DND-41 (cell line): ENCODE results near the gene GSG1L2.

Experiments
- ATAC-seq: fragments of 200-7000 bp; cut with Tn5 transposase; 3 replicates; pipeline ENCODE4 v1.9.1; 2021; ENCODE audit warnings: low read depth; ENCODE audit not compliant: insufficient read depth
- DNase-seq: peaks from one replicate; pipeline ENCODE4 v3.0.0-alpha.2; 2020
- H2AFZ ChIP-seq: 2 replicates; pipeline ENCODE4 v1.6.0; 2012; ENCODE audit warnings: low read depth, low read length
- H3K27ac ChIP-seq: 2 replicates; pipeline ENCODE4 v1.5.1; 2012; ENCODE audit warnings: low read length, inconsistent platforms
- H3K27me3 ChIP-seq: fragments of 200-600 bp; sonication (generic); 2 replicates; pipeline ENCODE4 v1.6.0; 2012; ENCODE audit warnings: low read length, mild to moderate bottlenecking, inconsistent platforms; ENCODE audit not compliant: insufficient read depth, poor library complexity
- H3K36me3 ChIP-seq: 2 replicates; pipeline ENCODE4 v1.5.1; 2012; ENCODE audit warnings: low read length, inconsistent platforms; ENCODE audit not compliant: insufficient read depth
- H3K4me1 ChIP-seq: 2 replicates; pipeline ENCODE4 v1.5.1; 2012; ENCODE audit warnings: mild to moderate bottlenecking, low read length; ENCODE audit not compliant: insufficient read depth
- H3K4me2 ChIP-seq: 2 replicates; pipeline ENCODE4 v1.6.0; 2012; ENCODE audit warnings: mild to moderate bottlenecking, moderate library complexity, low read length, inconsistent platforms; ENCODE audit not compliant: insufficient read depth
- H3K4me3 ChIP-seq, 2 experiments: fragments of 200-600 bp in 1 of 2; shearing (Covaris generic) in 1 of 2; 2 replicates each; pipeline ENCODE4 v1.5.1; 2012 to 2016; ENCODE audit warnings: inconsistent platforms in 2 of 2, low read length in 2 of 2, mild to moderate bottlenecking in 2 of 2, low read depth in 1 of 2, moderate library complexity in 1 of 2
- H3K79me2 ChIP-seq: 2 replicates; pipeline ENCODE4 v1.6.0; 2012; ENCODE audit warnings: low read length, inconsistent platforms; ENCODE audit not compliant: insufficient read depth
- H3K9ac ChIP-seq: 2 replicates; pipeline ENCODE4 v1.6.0; 2012; ENCODE audit warnings: low read depth, mild to moderate bottlenecking, inconsistent platforms, low read length, moderate library complexity
- H3K9me3 ChIP-seq: 2 replicates; pipeline ENCODE4 v1.5.1; 2012; ENCODE audit warnings: low read length, moderate library complexity, mild to moderate bottlenecking, inconsistent platforms; ENCODE audit not compliant: insufficient read depth, severe bottlenecking
- H4K20me1 ChIP-seq: 2 replicates; pipeline ENCODE4 v1.6.0; 2012; ENCODE audit warnings: low read length; ENCODE audit not compliant: insufficient read depth
- CTCF ChIP-seq: IDR thresholded peaks from 2 replicates; pipeline ENCODE4 v1.5.1; 2012; ENCODE audit warnings: borderline replicate concordance, low read length, moderate library complexity, mild to moderate bottlenecking; ENCODE audit not compliant: poor library complexity, severe bottlenecking; ENCODE audit errors: extremely low read depth
- EZH2 ChIP-seq: IDR thresholded peaks from 3 replicates; pipeline ENCODE4 v1.6.1; 2012; ENCODE audit warnings: borderline replicate concordance, low read depth, mild to moderate bottlenecking, moderate library complexity, low read length, inconsistent platforms; ENCODE audit not compliant: severe bottlenecking

GSG1L2 gene

GRCh38 chr17:9821921-9822320 lies at the start of gene GSG1L2:
Gene GSG1L2 (minus strand): TSS chr17:9822079. CDS start chr17:9822071, 8 bp downstream.
- no peak within 1 kb of the TSS for H3K4me2 ChIP-seq
- ATAC-seq (no peak), DNase-seq (no peak)
- H3K27me3 ChIP-seq: no peaks in the 10 kb centered on the region
- H3K9me3 ChIP-seq: no peaks in the 10 kb centered on the region
- no peak within 1 kb of the TSS for H3K9ac ChIP-seq
- no peaks in the 10 kb centered on the region for H3K4me1 ChIP-seq
- H3K79me2 ChIP-seq: no peaks in the 10 kb centered on the region
- no peaks in the 10 kb centered on the region; the same call in 1 of the 2 replicates for H4K20me1 ChIP-seq
- no peak for TF ChIP-seq EZH2
- TF ChIP-seq CTCF: no peak
- H2AFZ ChIP-seq: no peak within 1 kb of the TSS
- no peak within 1 kb of the TSS for H3K4me3 ChIP-seq
- no peaks in the 10 kb centered on the region for H3K36me3 ChIP-seq
- no peak within 1 kb of the TSS for H3K27ac ChIP-seq

- ATAC-seq (no peak), DNase-seq (no peak)
- Histone ChIP-seq H3K9ac (no peak overlapping the region), H3K4me3 (no peak overlapping the region), H4K20me1 (no peaks in the 10 kb centered on the region), H2AFZ (no peak overlapping the region), H3K36me3 (no peaks in the 10 kb centered on the region), H3K79me2 (no peaks in the 10 kb centered on the region), H3K9me3 (no peaks in the 10 kb centered on the region), H3K4me1 (no peaks in the 10 kb centered on the region), H3K4me2 (no peak overlapping the region), H3K27ac (no peak overlapping the region), H3K27me3 (peaks cover 7% of the 10 kb centered on the region)
- no peak for TF ChIP-seq CTCF
- no peak for TF ChIP-seq EZH2
Measured at GRCh38 chr17:9868552-9868951, 46.7 kb upstream of the GSG1L2 start.

- Histone ChIP-seq H3K4me2 (no peak overlapping the region), H3K27ac (no peak overlapping the region), H3K36me3 (no peaks in the 10 kb centered on the region), H3K4me3 (no peak overlapping the region), H3K79me2 (no peaks in the 10 kb centered on the region), H3K4me1 (no peaks in the 10 kb centered on the region), H3K9ac (no peak overlapping the region), H3K9me3 (no peaks in the 10 kb centered on the region), H2AFZ (no peak overlapping the region), H3K27me3 (peaks cover 7% of the 10 kb centered on the region), H4K20me1 (no peaks in the 10 kb centered on the region)
- DNase-seq (no peak), ATAC-seq (no peak)
- TF ChIP-seq EZH2 (no peak), CTCF (no peak)
Measured at GRCh38 chr17:9865586-9865985, 43.7 kb upstream of the GSG1L2 start.

- no peak for TF ChIP-seq EZH2
- TF ChIP-seq CTCF: no peak
- peaks cover 5% of the 10 kb centered on the region for H3K9me3 ChIP-seq
- no peaks in the 10 kb centered on the region for H4K20me1 ChIP-seq
- DNase-seq (no peak), ATAC-seq (no peak)
- H3K4me1 ChIP-seq: no peaks in the 10 kb centered on the region
- H3K27ac ChIP-seq: no peak overlapping the region
- no peak overlapping the region for H3K4me2 ChIP-seq
- no peak overlapping the region for H3K9ac ChIP-seq
- no peaks in the 10 kb centered on the region for H3K79me2 ChIP-seq
- no peak overlapping the region for H2AFZ ChIP-seq
- no peak overlapping the region for H3K4me3 ChIP-seq
- H3K27me3 ChIP-seq: peaks cover 5% of the 10 kb centered on the region
- H3K36me3 ChIP-seq: no peaks in the 10 kb centered on the region
Measured at GRCh38 chr17:9862949-9863348, 41.1 kb upstream of the GSG1L2 start.
